Fibroblast of gingiva (primary cell): ENCODE measurements around the gene NPY.

Experiments
- DNase-seq: peaks from one replicate; pipeline ENCODE4 v3.0.0-alpha.2; 2011; ENCODE audit warnings: low read depth

The NPY gene

DNA sequence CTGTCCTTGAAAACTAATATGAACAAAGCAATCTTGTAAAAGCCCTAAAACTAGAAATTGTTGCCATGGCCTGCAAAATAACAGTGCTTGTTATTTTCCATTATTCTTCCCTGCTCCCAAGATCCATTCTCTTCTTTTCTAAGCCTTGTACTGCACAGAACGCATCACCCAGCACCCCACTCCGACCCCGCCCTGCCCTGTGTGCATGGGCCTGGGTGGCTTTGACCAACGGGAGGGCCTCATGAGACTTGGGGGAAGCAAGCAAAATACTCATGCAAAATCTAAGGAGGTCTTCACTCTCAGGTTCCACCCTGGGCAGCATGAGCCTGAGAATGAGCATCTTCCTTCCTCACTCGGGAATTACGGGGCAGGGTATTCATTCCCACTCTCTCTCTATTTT, 32.4 kb downstream of the NPY start:
- DNase-seq: no peak

DNA sequence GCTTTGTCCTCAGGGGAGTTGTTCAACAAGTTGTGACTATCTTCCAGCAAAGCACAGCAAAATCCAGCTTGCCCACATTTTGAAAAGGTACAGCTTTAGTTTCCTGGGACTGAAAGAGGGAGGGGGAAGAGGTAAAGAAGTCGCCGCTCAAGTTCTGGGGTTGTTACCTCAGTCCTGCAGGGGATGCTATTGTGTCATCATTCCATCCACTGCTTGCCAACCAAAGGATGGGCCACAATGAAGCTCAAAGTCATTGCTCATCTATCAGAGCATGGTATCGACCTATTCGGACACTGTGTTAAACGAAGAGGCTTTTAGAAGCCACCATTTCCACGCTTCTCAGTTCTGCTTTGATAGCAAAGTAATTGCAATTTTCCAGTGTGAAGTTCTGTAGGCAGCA, 34.3 kb downstream of the NPY start:
- no peak for DNase-seq

DNA sequence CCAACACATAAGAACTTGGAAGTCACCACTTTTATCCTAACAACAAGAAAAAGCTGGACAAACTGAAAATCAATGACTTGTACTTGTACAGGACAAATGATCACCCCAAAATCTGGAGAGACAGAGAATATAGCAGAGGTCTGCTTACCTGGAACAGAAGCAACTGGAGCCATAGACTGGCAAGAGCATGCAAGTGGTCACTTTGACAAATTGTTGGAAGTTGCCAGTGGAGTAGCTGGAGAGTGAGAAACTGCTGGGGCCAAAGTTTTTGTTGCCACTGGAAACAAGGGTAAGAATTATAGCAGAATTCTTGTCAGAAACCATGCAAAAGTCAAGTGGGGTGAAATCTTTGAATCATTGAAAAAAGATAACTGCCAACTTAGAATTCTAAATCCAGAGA, 35.2 kb downstream of the NPY start:
- DNase-seq: no peak

DNA sequence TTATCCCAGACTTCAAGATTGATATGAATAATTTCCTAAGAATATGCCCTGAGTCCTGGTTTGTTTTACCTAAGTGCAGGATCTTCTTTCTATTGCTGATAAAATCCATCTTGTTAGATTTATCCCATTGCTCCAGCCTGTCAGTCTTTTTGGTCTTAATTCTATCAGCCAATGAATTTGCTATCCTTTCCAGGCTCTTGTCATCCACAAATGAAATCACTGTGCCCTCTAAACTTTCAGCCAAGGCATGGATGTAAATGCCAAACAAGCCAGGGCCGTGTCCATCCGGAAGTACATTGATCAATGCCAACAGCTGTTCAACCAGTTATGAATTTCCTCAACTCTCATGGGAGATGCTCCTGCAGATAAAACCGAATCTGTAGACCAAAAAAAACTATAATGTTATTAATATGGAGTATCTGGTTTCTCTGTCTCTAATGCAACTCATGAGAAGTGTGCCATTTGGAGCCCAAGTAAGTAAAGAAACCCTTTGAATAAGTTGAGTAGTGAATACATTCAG, 40.0 kb downstream of the NPY start:
- no peak for DNase-seq

DNA sequence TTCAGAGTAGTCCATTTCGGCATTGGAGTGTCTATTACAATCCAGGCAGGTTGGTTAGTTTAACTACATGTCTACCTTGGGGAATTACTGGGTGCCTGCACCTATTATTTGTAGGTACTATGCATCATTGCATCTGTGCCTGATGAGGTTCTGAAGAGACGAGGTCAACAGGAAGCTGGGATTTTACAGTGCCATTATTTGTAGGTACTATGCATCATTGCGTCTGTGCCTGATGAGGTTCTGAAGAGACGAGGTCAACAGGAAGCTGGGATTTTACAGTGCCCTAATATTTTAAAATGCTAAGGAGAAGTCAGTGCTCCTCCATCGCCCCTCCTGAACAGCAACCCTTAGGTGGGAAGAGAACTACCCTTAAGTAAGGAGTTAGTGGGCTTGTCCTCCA, 41.7 kb downstream of the NPY start:
- no peak for DNase-seq

DNA sequence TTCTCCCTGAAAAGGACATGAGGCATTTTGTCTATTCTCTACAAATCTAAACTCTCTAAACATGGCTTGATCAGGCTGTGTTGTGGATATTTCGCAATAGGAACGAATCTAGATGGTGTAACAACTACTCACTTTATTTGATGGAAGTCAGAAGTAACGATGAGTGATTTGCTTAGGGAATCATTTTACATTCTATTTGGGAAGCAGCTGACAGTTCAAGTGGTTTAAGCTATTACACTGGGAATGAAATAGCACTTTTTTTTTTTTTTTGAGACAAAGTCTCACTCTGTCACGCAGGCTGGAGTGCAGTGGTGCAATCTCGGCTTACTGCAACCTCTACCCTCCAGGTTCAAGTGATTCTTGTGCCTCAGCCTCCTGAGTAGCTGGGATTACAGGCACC, 44.1 kb downstream of the NPY start:
- DNase-seq: no peak

DNA sequence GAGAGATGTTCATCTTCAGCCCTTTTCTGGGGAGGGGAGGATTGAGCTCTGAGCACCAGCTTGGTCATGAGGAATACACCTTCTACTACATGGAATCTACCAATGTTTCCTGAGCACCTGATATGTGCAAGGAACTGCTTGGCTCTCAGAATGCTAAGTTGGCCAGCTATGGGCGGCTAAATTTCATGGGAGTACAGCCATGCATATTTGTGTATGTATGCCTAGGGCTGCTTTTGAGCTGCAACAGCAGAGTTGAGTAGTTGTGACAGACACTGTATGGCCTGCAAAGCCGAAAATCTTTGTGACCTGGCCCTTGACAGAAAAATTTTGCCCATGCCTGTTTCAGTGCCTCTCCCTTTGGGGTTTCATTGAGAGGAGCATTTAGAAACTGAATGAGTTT, 44.9 kb downstream of the NPY start:
- DNase-seq: no peak

DNA sequence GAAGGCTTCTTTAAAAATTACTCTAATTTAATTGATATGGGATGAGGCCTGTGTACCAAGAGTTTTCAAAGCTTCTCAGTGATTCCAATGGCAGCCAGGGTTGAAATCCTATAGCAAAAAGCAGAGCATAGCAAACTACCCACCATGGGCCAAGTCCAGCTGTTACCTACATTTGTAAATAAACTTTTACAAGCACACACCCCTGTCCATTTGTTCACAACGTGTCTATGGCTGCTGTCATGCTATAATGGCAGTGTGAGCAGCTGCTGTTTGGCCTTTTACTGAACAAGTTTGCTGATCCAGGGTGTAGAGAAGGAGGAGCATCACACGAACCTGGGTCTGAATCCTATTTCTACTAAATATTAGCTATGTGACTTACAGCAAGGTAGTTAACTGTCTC, 50.0 kb downstream of the NPY start:
- DNase-seq: no peak

DNA sequence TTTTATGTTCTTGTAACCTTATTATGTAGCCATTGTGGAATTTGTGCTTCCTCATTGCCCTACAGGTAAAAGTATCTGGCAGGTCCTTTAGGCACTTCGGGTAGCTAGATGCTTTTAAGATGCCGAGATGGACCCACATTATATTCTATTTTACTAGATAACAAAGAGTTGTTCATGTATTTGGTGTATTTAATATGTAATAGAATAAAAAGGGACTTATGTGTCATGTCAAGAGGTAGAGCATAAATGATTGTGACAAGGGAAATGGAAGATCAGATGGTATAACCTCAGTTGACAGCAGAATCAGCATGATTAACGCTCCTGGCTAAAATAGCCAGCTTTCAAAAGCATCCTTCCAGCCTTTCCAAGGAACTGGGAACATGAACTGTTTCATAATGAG, 50.6 kb downstream of the NPY start:
- no peak for DNase-seq

DNA sequence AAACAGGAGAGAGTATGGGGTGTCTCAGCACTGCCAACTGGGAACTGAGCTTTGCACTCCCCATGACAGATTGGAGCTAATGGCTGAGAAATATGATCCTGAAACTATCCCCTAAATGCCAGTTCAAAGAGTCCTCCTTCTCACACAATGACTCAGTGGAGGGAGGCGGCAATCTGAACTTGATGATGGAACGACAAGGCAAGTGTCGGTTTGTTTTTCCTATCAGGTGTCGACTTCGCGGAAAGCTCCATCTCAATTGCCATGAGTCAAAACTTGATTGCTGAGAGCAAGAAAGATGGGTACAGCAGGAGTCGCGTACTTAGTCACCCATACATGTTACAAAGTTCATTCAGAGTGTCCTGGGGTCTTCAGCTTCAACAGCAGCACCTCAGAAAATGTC, 52.5 kb downstream of the NPY start:
- DNase-seq: no peak

DNA sequence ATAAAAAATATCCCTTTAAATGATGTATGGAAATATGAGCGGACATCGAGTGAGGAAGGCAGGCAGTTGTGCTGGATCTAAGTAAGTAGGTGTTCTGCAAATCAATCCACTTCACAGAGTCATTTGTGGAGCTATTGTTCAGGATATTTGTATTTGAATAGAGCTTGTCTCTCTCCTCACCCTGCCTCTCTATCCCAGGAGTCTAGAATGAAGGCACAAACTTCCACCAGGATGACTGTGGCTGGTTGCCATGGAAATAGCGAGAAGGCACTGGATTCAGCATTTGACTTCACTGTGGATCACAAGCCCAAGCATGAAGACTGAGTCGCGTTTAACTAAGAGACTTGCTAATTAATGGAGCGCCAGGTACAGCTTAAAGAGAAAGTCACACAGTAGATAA, 53.2 kb downstream of the NPY start:
- no peak for DNase-seq

DNA sequence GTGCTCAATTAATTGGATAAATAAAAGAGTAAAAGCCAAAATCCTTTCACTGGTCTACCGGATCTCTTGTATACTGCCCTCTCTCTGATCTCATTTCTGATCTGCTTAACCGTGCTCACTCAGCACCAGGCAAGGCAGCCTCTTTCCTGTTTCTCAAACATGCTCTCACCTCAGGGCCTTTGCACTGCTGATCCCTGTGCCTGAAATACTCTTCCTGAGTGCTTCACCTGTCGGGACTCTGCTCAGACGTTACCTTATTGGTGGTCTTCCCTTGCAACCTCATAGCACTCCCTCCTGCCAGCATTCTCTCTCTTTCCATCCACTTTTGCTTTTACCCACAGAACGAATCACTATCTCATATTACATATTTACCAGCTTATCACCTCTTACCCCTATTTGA, 55.6 kb downstream of the NPY start:
- no peak for DNase-seq

DNA sequence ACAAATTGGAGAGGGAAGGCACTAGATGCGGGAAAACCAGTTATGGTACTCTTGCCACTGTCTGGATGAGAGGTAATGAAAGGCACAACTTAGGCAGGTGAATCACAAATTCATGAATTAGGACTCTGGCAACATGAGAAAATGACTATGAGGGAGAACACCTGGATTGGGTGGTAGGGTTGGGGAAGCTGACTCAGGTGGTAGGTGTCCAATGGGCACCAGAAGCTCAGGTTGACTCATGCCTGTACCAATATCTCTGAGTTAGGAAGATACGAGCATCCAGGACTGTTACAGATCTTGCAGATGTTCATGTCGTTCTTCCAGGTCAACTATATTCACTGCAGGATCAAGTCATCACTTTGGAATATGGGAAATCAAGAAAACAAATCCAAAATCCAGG, 56.7 kb downstream of the NPY start:
- no peak for DNase-seq
